NCI-H1105 (cell line): ENCODE results near the gene PPAN.

Experiments
- DNase-seq: peaks from one replicate; lab custom pipeline; 2025; lab: John Stamatoyannopoulos, UW

The PPAN gene

DNA sequence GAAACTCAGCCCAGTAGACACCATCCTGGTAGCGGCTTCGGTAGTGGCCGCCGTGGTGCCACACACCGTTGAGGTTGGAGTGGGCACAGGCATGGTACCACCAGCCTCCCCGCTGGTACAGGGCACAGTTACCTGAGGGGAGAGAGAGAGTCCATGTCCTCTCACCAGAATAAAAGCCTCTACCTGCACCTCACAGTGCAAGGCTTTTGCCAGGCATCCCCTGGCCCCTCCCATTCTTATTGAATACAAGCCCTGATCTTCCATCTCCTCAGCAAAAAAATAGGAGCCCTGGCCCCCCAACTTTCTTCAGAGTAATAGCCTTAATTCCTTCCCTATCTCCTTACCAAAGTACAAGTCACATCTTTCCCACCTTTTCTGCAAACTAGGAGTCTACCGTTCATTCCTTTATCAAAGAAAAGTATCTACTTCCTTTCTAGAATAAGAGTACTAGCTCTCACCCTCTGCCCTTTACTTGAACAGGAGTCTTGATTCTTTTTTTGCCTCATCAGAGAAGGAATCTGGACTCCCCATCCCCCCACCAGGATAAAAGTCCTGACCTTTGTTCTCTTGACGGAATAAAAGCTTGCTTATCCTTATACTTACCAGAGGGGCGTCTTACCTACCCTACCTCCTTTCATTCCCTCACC lies 13.4 kb upstream of the PPAN start:
- no peak for DNase-seq

DNA sequence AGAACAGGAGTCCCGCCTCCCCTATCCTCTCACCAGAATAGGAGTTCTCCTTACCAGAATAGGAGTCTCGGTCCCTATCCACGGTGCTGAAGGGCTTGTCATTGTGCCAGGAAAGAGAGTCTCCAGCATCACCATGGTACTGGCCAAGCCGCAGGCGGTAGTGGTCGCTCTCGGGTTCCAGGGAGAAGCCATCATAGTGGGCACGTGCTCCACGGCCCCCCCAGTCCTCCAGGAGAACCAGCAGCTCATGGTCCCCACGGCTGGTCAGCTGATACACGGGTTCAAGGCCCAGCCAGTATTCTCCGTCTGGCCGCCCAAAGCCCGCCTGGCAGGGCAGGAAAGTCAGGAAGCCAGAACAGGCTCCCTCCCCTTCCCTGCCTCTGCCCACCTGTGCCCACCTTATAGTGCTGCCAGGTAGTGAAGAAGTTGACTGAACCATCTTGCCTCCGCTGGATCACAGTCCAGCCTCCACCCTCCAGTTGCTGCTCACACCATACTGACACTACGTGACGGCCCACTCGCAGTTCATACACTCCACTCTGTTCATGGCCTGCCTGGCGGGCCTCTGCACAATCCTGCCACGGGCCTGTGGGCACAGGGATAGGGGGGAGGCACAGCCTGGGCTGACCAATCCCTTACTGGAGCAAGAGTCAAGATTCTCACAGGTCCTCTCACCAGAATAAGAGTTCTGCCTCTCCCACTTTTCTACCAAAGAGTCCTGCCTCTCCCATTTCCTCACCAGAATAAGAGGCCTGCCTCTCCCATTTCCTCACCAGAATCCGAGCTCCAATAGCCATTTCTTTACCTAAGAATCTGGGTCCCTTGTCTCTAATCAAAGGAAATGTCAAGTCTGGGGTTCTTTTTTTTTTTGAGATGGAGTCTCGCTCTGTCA lies 12.6 kb upstream of the PPAN start:
- DNase-seq = no peak

DNA sequence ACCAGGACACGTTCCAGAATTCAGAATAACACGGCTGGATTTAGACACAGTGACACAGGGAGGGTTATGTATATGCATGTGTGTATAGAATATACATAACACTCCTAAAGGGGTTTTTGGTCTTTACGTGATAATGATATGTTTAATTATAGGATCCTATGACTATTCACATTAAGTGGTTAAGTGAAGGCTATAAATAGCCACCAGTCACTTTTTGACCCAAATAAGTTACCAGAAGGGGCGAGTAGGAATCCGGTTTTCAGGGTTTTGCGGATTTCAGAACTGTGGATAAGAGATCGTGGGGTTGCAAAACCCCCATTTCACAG lies 10.6 kb upstream of the PPAN start:
- DNase-seq = no peak

DNA sequence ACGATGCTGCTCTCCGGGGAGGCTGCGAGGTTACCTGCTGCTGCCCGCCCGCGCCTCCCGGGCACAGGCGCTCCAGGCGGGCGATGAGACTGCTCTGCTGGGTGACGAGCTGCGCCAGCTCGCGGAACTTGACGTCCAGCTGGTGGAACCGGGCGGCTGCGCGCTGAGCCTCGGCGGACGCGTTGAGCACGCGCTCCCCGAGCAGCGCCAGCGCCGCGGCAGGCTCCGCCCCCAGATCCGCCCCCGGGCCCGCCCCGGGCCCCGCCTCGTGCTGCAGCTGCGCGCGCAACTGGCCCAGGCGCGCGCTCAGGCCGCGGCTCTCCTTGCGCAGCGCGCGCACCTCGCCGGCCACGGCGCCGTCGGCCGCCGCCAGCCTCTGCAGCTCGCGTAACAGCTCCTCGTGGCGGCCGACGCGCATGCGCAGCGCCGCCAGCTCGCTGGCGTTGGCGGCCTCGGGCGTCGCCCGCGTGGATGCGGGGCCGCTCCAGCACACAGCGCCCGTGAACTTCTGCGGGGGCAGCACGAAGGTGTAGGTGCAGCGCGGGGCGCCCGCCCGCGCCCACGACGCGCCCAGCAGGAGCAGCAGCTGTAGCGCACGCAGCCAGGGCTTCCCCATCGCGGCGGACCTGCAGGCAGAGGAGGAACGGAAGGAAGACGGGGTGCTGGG lies 10.1 kb upstream of the PPAN start:
- peak; percentile 88 for DNase-seq

- DNase-seq = no peak
Observed at GRCh38 chr19:10096615-10096963, 9.6 kb upstream of the PPAN start.

DNA sequence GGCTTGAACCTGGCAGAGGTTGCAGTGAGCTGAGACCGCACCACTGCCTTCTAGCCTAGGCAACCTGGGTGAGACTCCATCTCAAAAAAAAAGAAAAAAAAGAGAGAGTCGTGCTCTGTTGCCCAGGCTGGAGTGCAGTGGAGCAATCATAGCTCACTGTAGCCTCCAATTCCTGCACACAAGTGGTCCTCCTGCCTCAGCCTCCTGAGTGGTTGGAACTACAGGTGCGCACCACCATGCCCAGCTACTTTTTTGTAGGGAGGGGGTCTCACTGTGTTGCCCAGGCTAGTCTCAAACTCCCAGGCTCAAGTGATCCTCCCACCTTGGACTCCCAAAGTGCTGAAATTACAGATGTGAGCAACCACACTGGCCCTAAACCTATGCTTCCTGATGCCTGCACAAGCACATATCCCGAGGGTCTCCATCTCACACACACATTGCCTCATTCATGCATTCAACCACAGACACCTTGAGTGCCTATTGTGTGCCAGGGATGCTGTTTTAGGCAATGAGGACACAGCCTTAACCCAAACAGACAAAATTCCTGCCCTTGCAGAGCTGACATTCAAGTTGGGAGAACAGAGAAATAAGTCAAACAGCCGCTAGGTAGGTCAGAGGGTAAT lies 5.9 kb upstream of the PPAN start:
- no peak for DNase-seq

DNA sequence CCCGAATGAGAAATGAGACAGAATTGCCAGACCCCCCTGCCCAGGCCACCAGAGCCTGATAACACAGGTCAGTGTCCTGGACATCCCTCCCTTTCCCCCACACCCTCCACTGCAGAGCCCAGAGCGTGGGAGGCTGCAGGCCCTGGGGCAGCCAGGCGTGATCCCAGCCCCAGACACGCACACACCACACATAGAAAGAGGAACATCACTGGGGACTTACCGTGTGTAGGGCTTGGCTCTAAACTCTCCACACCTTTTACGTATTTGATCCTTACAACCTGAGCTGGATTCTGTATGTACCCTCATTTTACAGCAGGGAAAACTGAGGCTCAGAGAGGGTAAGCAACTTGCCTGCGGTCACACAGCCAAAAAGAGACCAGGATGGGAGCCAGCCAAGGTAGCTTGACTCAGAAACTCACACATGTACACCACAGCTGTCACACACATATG lies 3.4 kb upstream of the PPAN start:
- DNase-seq = no peak

DNA sequence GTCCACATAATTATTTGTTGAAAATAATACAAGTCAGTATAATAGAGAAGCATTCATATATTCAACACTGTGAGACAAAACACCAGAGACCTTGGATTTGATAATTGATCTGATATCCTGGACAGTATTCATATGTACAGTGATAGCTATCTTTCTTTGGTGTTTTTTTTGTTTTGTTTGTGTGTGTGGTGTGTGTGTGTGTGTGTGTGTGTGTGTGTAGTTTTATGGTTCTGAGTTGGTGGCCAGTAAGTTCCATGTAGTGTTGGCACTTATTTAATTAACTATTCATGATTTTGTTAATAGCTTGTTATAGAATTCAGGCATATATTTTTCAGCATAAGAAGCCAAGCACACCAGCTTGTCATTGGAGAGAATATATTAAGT lies 2.0 kb upstream of the PPAN start:
- no peak for DNase-seq

DNA sequence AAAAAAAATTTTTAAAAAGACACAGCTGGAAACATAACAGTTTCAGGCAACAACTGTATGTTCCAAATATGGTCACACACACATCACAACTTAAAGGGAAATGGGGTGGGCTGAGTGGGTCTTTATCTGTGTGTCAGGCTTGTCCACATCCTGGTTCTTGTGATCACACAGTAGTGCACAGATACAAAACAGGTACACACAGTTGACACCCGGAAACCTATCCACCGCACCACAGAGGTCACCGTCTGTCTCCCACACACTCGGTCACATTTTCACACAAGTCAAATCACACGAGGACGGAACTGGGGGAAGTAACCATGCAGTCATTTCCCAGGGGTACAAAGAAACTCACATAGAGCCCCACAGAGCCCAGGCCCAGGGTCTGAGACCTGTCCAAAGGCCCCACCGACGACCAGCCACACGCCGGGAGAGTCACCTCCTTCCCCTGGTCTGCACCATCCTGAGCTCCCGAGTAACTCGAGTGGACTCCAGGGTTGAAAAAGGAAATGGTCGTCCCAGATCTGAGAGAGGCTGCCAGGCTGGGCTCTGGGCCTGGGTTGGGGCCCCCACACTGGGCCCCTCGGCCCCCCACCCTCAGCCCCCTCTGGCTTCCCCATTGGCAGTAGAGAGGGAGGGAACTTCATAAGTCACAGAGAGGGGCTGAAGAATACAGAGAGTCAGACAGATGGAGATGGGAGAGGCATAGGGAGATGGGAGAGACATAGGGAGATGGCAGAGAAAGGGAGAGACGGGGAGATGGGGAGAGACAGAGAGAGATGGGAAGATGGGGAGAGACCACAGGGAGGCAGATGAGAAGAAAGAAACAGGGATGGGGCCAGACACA lies 1.3 kb upstream of the PPAN start:
- no peak for DNase-seq

GRCh38 chr19:10105509-10106099 lies 558 bp upstream of the PPAN start:
- DNase-seq = no peak

- no peak for DNase-seq
Observed at GRCh38 chr19:10107254-10107653, 1.1 kb downstream of the PPAN start.

- no peak for DNase-seq
Observed at GRCh38 chr19:10107817-10108367, 1.7 kb downstream of the PPAN start.

- DNase-seq = no peak
Observed at GRCh38 chr19:10109528-10109927, 3.4 kb downstream of the PPAN start.

DNA sequence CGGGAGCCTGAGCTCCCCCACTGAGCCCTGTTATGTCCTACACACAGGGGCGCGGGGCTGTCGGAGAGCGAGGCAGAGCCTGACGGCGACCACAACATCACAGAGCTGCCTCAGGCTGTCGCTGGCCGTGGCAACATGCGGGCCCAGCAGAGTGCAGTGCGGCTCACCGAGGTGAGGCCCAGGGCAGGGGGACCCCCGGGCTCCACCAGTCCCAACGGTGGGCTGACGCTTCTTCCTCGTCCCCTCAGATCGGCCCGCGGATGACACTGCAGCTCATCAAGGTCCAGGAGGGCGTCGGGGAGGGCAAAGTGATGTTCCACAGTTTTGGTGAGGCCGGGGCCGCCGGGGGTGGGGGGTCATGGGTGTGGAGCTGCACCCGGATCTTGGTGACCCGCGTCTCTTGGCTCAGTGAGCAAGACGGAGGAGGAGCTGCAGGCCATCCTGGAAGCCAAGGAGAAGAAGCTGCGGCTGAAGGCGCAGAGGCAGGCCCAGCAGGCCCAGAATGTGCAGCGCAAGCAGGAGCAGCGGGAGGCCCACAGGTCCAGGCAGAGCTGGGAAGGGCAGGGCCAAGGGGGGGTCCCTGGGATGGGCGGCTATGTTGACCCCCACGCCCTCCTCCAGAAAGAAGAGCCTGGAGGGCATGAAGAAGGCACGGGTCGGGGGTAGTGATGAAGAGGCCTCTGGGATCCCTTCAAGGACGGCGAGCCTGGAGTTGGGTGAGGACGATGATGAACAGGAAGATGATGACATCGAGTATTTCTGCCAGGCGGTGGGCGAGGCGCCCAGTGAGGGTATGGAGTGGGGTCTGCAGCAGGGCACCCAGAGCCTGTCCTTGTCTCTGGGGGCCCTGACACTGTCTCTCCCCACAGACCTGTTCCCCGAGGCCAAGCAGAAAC lies 4.2 kb downstream of the PPAN start:
- no peak for DNase-seq

DNA sequence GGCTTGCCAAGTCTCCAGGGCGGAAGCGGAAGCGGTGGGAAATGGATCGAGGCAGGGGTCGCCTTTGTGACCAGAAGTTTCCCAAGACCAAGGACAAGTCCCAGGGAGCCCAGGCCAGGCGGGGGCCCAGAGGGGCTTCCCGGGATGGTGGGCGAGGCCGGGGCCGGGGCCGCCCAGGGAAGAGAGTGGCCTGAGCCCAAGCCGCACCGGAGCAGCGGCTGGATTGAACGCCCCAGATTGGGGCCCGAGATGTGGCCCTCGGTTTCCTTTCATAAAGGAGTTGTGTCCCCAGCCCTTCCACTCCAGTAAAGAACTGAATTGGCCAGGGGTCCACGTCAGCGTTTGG lies 4.8 kb downstream of the PPAN start:
- DNase-seq = no peak

DNA sequence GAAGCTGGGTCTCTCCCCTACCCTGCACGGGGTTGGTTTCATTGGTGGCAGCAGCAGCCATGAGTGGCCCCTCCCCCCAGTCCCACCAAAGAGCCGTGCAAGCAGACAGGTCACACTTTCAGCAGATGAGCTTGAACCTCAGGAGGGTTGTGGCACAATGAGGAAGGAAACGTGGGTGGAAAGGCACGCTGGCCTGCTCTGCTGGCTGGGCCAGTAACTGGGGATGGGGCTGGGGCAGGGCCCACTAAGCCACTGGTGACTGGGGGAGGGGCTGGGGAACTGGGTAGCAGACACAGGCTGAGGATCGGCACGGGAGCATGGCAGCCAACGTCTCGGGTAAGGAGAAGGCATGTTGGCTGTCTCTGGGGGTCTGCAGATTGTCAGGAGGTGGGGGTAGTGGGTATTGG lies 5.2 kb downstream of the PPAN start, which contains the start of gene P2RY11:
TSS of gene P2RY11 (plus strand) at position 289 of the 407 bp plus-strand sequence. CDS start at position 318, 29 bp downstream.
- DNase-seq = no peak

DNA sequence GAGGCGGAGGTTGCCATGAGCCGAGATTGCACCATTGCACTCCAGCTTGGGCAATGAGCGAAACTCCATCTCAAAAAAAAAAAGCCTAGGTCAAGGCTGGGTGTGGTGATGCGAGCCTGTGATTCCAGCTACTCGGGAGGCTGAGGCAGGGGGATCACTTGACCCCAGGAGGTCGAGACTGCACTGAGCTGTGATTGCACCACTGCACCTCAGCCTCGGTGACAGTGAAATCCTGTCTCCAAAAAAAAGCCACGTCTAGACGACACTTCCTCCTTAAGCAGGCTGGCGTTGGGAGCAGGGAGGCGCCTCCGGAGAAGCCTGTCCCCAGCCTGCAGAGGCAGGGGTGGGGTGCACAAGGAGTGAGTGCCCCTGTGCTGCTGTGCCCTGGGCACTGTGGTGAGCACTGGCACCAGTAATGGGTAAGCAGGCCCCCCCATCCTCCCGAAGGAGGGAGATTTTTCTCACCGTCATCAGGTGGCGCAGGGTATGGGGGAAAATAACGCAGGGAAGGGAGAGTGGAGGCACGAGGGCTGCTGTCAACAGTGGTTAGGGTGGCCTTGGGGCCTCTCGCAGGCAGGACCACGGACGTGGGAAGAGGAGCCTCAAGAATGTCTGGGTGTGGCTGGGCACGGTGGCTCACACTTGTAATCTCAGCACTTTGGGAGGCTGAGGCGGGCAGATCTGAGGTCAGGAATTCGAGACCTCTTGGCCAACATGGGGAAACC lies 6.0 kb downstream of the PPAN start:
- DNase-seq = no peak

DNA sequence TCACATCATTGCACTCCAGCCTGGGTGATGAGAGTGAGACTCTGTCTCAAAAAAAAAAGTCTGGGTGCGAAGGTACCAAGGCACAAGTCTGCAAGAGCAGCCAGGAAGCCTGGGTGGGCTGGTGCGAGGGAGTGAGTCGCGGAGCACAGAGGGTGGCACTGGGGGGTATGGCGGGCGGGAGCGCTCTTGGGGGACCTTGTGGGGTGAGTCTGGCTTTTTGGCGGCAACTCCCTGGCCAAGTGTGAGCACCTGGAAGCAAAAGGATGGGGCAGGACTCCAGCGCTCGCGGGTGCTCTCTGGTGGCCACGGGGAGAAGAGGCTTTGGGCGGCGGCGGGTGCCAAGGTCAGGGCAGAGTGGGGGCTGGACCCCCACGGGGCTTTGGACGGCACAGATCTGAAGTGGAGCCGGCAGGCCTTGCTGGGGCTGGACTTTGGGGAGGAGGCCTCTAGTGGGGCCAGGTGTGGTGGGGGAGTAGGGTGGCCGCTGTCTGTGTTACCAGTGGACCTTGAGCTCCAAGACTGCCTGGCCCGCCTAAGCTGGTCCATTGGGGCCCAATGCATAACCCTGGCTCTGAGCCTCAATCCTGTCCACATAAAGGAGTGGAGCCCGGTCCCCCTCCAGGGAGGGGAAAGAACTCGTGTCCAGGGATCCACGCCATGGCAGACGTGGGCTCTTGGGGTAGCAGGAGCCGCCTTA lies 6.9 kb downstream of the PPAN start:
- peak; percentile 46 for DNase-seq

DNA sequence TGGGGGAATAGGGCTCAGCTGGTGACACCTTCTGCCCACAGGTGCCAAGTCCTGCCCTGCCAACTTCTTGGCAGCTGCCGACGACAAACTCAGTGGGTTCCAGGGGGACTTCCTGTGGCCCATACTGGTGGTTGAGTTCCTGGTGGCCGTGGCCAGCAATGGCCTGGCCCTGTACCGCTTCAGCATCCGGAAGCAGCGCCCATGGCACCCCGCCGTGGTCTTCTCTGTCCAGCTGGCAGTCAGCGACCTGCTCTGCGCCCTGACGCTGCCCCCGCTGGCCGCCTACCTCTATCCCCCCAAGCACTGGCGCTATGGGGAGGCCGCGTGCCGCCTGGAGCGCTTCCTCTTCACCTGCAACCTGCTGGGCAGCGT lies 7.4 kb downstream of the PPAN start:
- no peak for DNase-seq
